Adrenal gland (tissue), 12 donors: ENCODE measurements around the gene TCF12. TPM values are rescaled to one million over a fixed set of nuclear protein-coding genes. Genes with fewer than 3 reads are reported as not detected.

Experiments
- DNase-seq, 7 donors: peaks; one replicate each; pipeline ENCODE4 v3.0.0-alpha.2; 2019 to 2020
- H3K27ac ChIP-seq, 5 donors: fragments of 200-600 bp; sonication (generic) in 4 of 5; 1 replicate in 3 of 5; 2 replicates in 2 of 5; pipeline versions ENCODE4 v1.5.1 to v1.8.0; 2016 to 2020; ENCODE audit warnings: mild to moderate bottlenecking in 1 of 5
- H3K27me3 ChIP-seq: fragments of 200-600 bp; 2 replicates; pipeline ENCODE4 v1.8.0; 2021
- H3K36me3 ChIP-seq, 2 donors: fragments of 200-600 bp; replicated peaks in 1 of 2; 1 replicate in 1 of 2; 2 replicates in 1 of 2; pipeline versions ENCODE4 v1.5.1 to v1.8.0; 2018 to 2022
- H3K4me1 ChIP-seq, 2 donors: fragments of 200-600 bp; replicated peaks in 1 of 2; 1 replicate in 1 of 2; 2 replicates in 1 of 2; pipeline versions ENCODE4 v1.5.1 to v1.8.0; 2018 to 2021
- H3K4me3 ChIP-seq, 4 donors: fragments of 200-600 bp; sonication (generic) in 3 of 4; one replicate each; pipeline ENCODE4 v1.5.1; 2016 to 2018
- H3K9me3 ChIP-seq, 3 donors: fragments of 200-600 bp; sonication (generic) in 1 of 3; replicated peaks in 1 of 3; 1 replicate in 2 of 3; 2 replicates in 1 of 3; pipeline versions ENCODE4 v1.5.1 to v1.8.0; 2016 to 2021
- POLR2A ChIP-seq, 2 donors: fragments of 450-650 bp; IDR thresholded peaks; one replicate each; pipeline ENCODE4 v1.6.1; 2017; ENCODE audit warnings: antibody characterized with exemption in 2 of 2, mild to moderate bottlenecking in 2 of 2, moderate library complexity in 1 of 2
- WGBS, 4 donors: extraction: QIAGEN DNeasy Blood & Tissue Kit in 2 of 4; methylation state at CpG; one replicate each; pipeline versions ENCODE4 v1.1.5 to v1.1.7; 2013 to 2017; 5-methylcytosine and 5-hydroxymethylcytosine counted together
- intact Hi-C, 2 donors: fragments of 100-400 bp; cut with DNase I; formaldehyde crosslinking; loops; one replicate each; pipeline versions ENCODE4 v1.14.1 to v1.15.0; 2022 to 2023
- polyA plus RNA-seq, 3 donors: library from polyadenylated mRNA; stranded (reverse); fragments of 200-250 nt in 2 of 3; fragments of 350-450 nt in 1 of 3; fragmentation: Illumina TruSeq in 1 of 3; extraction: RNeasy Lipid Tissue Mini Kit (QIAGEN cat#74804) in 1 of 3; gene quantifications; one replicate each; pipeline ENCODE4 v1.2.3, GENCODE V29; 2013 to 2014
- total RNA-seq, 9 donors: library from RNA; depleted of rRNA in 4 of 9; stranded (reverse); fragments of >200 nt in 4 of 9; fragments of 120-200 nt in 1 of 9; fragmentation: NEBNext Ultra II Directional in 1 of 9; extraction: Animal tissue kit (Norgen Biotek cat#: 25700) in 1 of 9; gene quantifications; one replicate each; pipeline versions ENCODE4 v1.1.0 to v1.2.4, GENCODE V29; 2013 to 2023
- TF ChIP-seq, protein P1 (sequence below), 6 experiments: fragments of 450-650 bp in 4 of 6; fragments of 200-600 bp in 2 of 6; sonication (generic) in 1 of 6; IDR thresholded peaks; 1 replicate in 5 of 6; 2 replicates in 1 of 6; pipeline versions ENCODE4 v1.5.1 to v1.8.0; 2016 to 2021; ENCODE audit warnings: antibody characterized with exemption in 6 of 6, mild to moderate bottlenecking in 2 of 6, moderate library complexity in 1 of 6
- donor health status: healthy with polysubstance abuse.
- donor health status: Bipolar disorder and iron deficiency.
- donor health status: DM: yes; HTN: yes; CAD: no.
- donor health status: DM: no; HTN: no; CAD: no.
- donor health status: DM: no; HTN: no; CAD: no.
- donor health status: DM: yes; HTN: yes; CAD: no.

TCF12 gene
- total and polyA plus RNA-seq, 12 donors, result 7.6 to 121 (median 75.6) TPM

DNA sequence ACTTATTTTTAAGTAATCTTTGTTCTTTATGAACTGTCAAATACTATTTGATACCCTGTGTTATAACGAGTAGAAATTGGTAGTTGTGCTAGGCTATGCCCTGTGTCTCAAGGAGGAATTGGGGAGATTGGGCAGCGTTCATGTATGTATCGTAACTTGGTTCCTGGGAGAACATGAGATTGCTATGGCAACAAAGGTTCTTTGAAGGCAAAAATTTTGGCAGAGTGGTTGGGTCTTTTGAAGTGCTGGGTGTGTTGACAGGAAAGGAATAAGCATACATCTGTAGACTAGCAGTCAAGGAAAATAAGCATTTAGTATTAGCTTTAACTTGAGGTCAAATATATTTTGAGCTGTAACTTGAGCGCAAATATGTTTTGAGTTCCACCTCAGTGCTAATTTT, 45.3 kb downstream of the TCF12 start:
- Histone ChIP-seq H3K27ac (peak overlapping the region in 1 of 5 donors; percentile 24), H3K27me3 (no peaks in the 10 kb centered on the region), H3K9me3 (no peaks in the 10 kb centered on the region), H3K36me3 (no peaks in the 10 kb centered on the region), H3K4me3 (no peak overlapping the region), H3K4me1 (peaks cover 11 to 58% of the 10 kb centered on the region in 2 donors)
- intact Hi-C loops, result no loop called here
- TF ChIP-seq, protein P1, sequence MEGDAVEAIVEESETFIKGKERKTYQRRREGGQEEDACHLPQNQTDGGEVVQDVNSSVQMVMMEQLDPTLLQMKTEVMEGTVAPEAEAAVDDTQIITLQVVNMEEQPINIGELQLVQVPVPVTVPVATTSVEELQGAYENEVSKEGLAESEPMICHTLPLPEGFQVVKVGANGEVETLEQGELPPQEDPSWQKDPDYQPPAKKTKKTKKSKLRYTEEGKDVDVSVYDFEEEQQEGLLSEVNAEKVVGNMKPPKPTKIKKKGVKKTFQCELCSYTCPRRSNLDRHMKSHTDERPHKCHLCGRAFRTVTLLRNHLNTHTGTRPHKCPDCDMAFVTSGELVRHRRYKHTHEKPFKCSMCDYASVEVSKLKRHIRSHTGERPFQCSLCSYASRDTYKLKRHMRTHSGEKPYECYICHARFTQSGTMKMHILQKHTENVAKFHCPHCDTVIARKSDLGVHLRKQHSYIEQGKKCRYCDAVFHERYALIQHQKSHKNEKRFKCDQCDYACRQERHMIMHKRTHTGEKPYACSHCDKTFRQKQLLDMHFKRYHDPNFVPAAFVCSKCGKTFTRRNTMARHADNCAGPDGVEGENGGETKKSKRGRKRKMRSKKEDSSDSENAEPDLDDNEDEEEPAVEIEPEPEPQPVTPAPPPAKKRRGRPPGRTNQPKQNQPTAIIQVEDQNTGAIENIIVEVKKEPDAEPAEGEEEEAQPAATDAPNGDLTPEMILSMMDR (IDR thresholded peaks at IDR 0.05), result no peak
- no peak for TF ChIP-seq POLR2A (IDR thresholded peaks at IDR 0.05)
- 79 to 87% (median 84%) methylated on average over 4 of the region's 4 CpGs for WGBS, 4 donors
- no peak for DNase-seq

DNA sequence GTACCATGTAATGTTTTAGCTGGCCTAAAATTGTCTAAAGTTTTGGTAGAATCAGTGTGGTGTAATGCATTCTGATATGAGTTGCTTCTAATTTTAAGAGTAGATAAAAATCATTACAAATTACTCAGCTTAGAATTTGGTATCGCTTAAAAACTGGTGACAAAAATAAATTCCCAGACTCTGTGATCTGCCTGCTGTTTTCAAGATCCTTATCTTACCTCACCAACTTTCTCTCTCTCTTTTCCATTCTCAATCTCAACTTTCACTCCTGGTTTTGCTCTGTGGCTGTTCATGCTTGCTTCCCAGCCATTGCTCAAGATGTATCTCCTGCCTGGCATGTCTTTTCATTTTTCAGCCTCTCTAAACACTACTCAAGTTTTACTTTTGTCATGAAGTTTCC, 45.7 kb downstream of the TCF12 start:
- DNase-seq, result peak in 2 of 7 donors; percentile 12 to 35
- Histone ChIP-seq H3K36me3 (no peaks in the 10 kb centered on the region), H3K27ac (peak overlapping the region in 3 of 5 donors; percentile 0 to 24 (median 15)), H3K4me3 (no peak overlapping the region), H3K27me3 (no peaks in the 10 kb centered on the region), H3K4me1 (peaks cover 11 to 58% of the 10 kb centered on the region in 2 donors), H3K9me3 (no peaks in the 10 kb centered on the region)
- intact Hi-C loops, result no loop called here
- 21 to 37% (median 30%) methylated on average over 1 of the region's 1 CpG for WGBS, 4 donors
- TF ChIP-seq, protein P1 (IDR thresholded peaks at IDR 0.05), result no peak
- no peak for TF ChIP-seq POLR2A (IDR thresholded peaks at IDR 0.05)

DNA sequence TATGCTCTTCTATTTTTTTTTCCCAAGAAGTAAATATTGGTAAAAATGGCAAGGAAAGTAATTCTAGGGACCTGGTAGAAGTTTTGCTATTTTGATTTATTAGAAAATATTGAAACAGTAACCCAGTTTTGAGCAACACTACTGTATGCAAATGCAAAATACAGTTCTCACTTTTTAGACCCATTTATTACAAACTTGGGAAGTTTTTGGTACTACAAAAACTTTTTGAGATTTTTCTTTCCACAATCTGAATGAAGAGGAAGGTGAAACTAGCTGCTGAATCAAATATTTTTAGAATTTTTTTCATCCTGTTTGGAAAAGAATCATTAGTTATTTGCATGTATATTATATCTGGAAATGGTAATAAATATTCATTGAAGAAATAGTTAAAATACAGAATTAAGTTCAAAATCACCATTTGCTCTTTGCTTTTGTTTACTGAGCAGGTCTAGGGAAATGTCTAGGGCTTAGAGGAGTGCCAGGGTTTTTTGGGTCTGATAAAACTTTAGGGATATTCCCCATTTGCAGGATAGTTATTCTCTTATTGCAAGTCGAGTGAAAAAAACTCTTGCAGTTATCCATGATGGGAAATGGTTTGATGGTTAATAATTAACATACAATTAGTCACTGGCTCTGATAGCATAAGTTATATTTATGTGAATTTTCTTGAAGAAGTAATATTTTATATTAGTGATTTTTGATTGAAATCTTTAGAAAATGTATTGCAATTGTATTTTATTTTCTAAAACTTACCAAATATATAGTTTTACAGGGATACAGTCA, 47.0 kb downstream of the TCF12 start:
- WGBS, 4 donors, result 83 to 100% (median 94%) methylated on average over 1 of the region's 1 CpG
- Histone ChIP-seq H3K9me3 (no peaks in the 10 kb centered on the region), H3K4me3 (no peak overlapping the region), H3K4me1 (peaks cover 11 to 47% of the 10 kb centered on the region in 2 donors), H3K36me3 (no peaks in the 10 kb centered on the region), H3K27ac (peak overlapping the region in 1 of 5 donors; percentile 0), H3K27me3 (no peaks in the 10 kb centered on the region)
- no peak for DNase-seq
- intact Hi-C loops, result no loop called here
- TF ChIP-seq, protein P1 (IDR thresholded peaks at IDR 0.05), result no peak
- TF ChIP-seq POLR2A (IDR thresholded peaks at IDR 0.05), result no peak

DNA sequence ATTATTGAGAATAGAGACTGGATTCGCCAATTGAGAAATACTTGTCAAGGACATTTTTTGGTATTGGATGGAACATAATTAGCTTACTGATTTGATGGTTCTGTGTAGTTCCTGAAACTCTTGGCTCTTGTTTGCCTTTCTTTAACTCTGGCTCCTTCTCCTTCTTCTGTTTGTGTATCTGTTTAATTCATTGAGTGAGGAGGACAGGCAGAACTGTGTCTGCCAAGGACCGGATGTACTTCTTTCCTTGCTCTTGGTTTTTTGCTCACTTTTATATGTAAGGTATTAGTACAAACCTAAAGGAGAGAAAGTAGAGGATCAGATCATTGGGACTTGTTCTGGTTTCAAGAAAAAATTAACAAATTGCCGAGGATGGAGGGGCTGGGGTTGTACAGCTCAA, 48.9 kb downstream of the TCF12 start:
- no peak for DNase-seq
- Histone ChIP-seq H3K9me3 (no peaks in the 10 kb centered on the region), H3K36me3 (no peaks in the 10 kb centered on the region), H3K4me1 (peaks cover 11 to 59% of the 10 kb centered on the region in 2 donors), H3K4me3 (no peak overlapping the region), H3K27ac (no peak overlapping the region), H3K27me3 (no peaks in the 10 kb centered on the region)
- no peak for TF ChIP-seq POLR2A (IDR thresholded peaks at IDR 0.05)
- TF ChIP-seq, protein P1 (IDR thresholded peaks at IDR 0.05), result no peak
- intact Hi-C loops, result no loop called here
- 80 to 87% (median 84%) methylated on average over 3 of the region's 3 CpGs for WGBS, 4 donors
